OCI-LY7 (cell line): ENCODE data around the gene VAT1L. TPM values are rescaled to one million over a fixed set of nuclear protein-coding genes. Genes with fewer than 3 reads are reported as not detected.

Experiments used
- BruUV-seq: library from RNA; stranded (reverse); fragments of 400-500 nt; replicated peaks from 2 replicates; lab custom pipeline; 2021; lab: Mats Ljungman, UMichigan
- CTCF ChIA-PET: fragments of 300-600 bp; sonication (Branson Sonifier 250); formaldehyde crosslinking; loops from one replicate; lab custom pipeline; 2022; ENCODE audit warnings: antibody characterized with exemption; ENCODE audit not compliant: unreplicated experiment; lab: Charles Lee
- POLR2A ChIA-PET: fragments of 300-600 bp; sonication (Branson Sonifier 250); formaldehyde crosslinking; loops from one replicate; lab custom pipeline; 2022; ENCODE audit warnings: antibody characterized with exemption; lab: Charles Lee
- DNase-seq: peaks from one replicate; pipeline ENCODE4 v3.0.0-alpha.2; 2015; ENCODE audit warnings: low spot score
- H2AFZ ChIP-seq: fragments of 200-600 bp; sonication (generic), shearing (Covaris generic); 2 replicates; pipeline ENCODE4 v1.6.1; 2014; ENCODE audit warnings: mild to moderate bottlenecking, antibody characterized with exemption, low read length, moderate library complexity
- H3K27ac ChIP-seq: fragments of 200-600 bp; sonication (generic); 2 replicates; pipeline ENCODE4 v1.5.1; 2014; ENCODE audit warnings: mixed run types, low read depth, mild to moderate bottlenecking, moderate library complexity, low read length, inconsistent platforms; ENCODE audit not compliant: poor library complexity, severe bottlenecking
- H3K36me3 ChIP-seq: fragments of 200-600 bp; sonication (generic); 2 replicates; pipeline ENCODE4 v1.6.1; 2014; ENCODE audit warnings: mild to moderate bottlenecking, antibody characterized with exemption, low read length, moderate library complexity, mixed read lengths; ENCODE audit not compliant: insufficient read depth
- H3K4me1 ChIP-seq: fragments of 200-600 bp; sonication (generic); 2 replicates; pipeline ENCODE4 v1.5.1; 2014; ENCODE audit warnings: mild to moderate bottlenecking, low read length; ENCODE audit not compliant: insufficient read depth, poor library complexity, severe bottlenecking
- H3K4me2 ChIP-seq: fragments of 200-600 bp; sonication (generic); 2 replicates; pipeline ENCODE4 v1.6.1; 2014; ENCODE audit warnings: mild to moderate bottlenecking, low read length
- H3K4me3 ChIP-seq: fragments of 200-600 bp; sonication (generic); 2 replicates; pipeline ENCODE4 v1.5.1; 2014; ENCODE audit warnings: mild to moderate bottlenecking, low read depth, low read length; ENCODE audit not compliant: poor library complexity, severe bottlenecking
- H3K79me2 ChIP-seq: fragments of 200-600 bp; sonication (generic); 2 replicates; pipeline ENCODE4 v1.6.1; 2016; ENCODE audit warnings: low read depth, mild to moderate bottlenecking, low read length, moderate library complexity, mixed read lengths; ENCODE audit not compliant: insufficient read depth
- H3K9me2 ChIP-seq: fragments of 200-600 bp; sonication (generic); 2 replicates; pipeline ENCODE4 v1.6.1; 2016; ENCODE audit warnings: mild to moderate bottlenecking, low read length, mixed read lengths; ENCODE audit not compliant: insufficient read depth
- H3K9me3 ChIP-seq: fragments of 200-600 bp; sonication (generic); 2 replicates; pipeline ENCODE4 v1.6.1; 2014; ENCODE audit warnings: mild to moderate bottlenecking, mixed run types, low read length, mixed read lengths
- H4K20me1 ChIP-seq: fragments of 200-600 bp; sonication (generic); 2 replicates; pipeline ENCODE4 v1.6.1; 2014; ENCODE audit warnings: mild to moderate bottlenecking, antibody characterized with exemption, low read length, moderate library complexity, mixed read lengths; ENCODE audit not compliant: insufficient read depth
- CTCF ChIP-seq: fragments of 200-600 bp; sonication (generic); conservative IDR thresholded peaks from 2 replicates; pipeline ENCODE4 v1.5.1; 2014; ENCODE audit warnings: mild to moderate bottlenecking, antibody characterized with exemption, low read length, moderate library complexity, mixed read lengths
- EZH2phosphoT487 ChIP-seq: fragments of 200-600 bp; sonication (generic); IDR thresholded peaks from 2 replicates; pipeline ENCODE4 v1.6.1; 2018; ENCODE audit warnings: low read depth, borderline replicate concordance, mild to moderate bottlenecking, mixed run types, antibody characterized with exemption, low read length, moderate library complexity, mixed read lengths
- intact Hi-C: fragments of 100-400 bp; cut with micrococcal nuclease; formaldehyde crosslinking; loops from one replicate; pipeline ENCODE4 v1.10.0; 2022; ENCODE audit not compliant: unreplicated experiment
- total RNA-seq, 2 experiments: library from RNA; depleted of rRNA in 1 of 2; stranded (reverse); fragments of >200 nt in 1 of 2; shearing (Covaris generic) in 1 of 2; gene quantifications; 2 replicates each; pipeline ENCODE4 v1.2.3, GENCODE V29; 2014 to 2022

The VAT1L gene
- total RNA-seq, 2 experiments from 2014 or later, result not detected

- H3K27ac ChIP-seq, result no peak overlapping the region
- H3K36me3 ChIP-seq, result no peaks in the 10 kb centered on the region
- no peak overlapping the region for H3K4me3 ChIP-seq
- POLR2A ChIA-PET, result no interaction called here
- no peaks in the 10 kb centered on the region for H3K9me2 ChIP-seq
- no peaks in the 10 kb centered on the region for H4K20me1 ChIP-seq
- H2AFZ ChIP-seq, result no peak overlapping the region
- no peak overlapping the region for H3K4me2 ChIP-seq
- CTCF ChIA-PET, result interaction anchor here (0.6 kb wide), 1 partner anchor 133 kb away, joined by 3 read pairs; no protein-coding TSS in a partner anchor
- intact Hi-C loops, result no loop called here
- H3K79me2 ChIP-seq, result no peaks in the 10 kb centered on the region
- no peaks in the 10 kb centered on the region for H3K9me3 ChIP-seq
- BruUV-seq, result no TSS peak
- no peak for DNase-seq
- TF ChIP-seq EZH2phosphoT487, result no peak
- no peak for TF ChIP-seq CTCF
- no peaks in the 10 kb centered on the region for H3K4me1 ChIP-seq
Measured at GRCh38 chr16:77785373-77785764, 3.0 kb upstream of the VAT1L start.

- Histone ChIP-seq H3K4me3 (no peak overlapping the region), H2AFZ (no peak overlapping the region), H4K20me1 (no peaks in the 10 kb centered on the region), H3K79me2 (no peaks in the 10 kb centered on the region), H3K4me2 (no peak overlapping the region), H3K9me3 (no peaks in the 10 kb centered on the region), H3K36me3 (no peaks in the 10 kb centered on the region), H3K27ac (no peak overlapping the region), H3K4me1 (no peaks in the 10 kb centered on the region), H3K9me2 (no peaks in the 10 kb centered on the region)
- POLR2A ChIA-PET, result interaction anchor here (0.6 kb wide), 1 partner anchor 30 kb away, joined by 3 read pairs; no protein-coding TSS in a partner anchor
- no peak for DNase-seq
- CTCF ChIA-PET, result no interaction called here
- intact Hi-C loops, result no loop called here
- TF ChIP-seq EZH2phosphoT487 (no peak), CTCF (no peak)
- no TSS peak for BruUV-seq
Measured at GRCh38 chr16:77786186-77786847, 2.0 kb upstream of the VAT1L start.

GRCh38 chr16:77787452-77787851 lies 912 bp upstream of the VAT1L start:
- no peaks in the 10 kb centered on the region for H3K79me2 ChIP-seq
- BruUV-seq, result no TSS peak
- no peaks in the 10 kb centered on the region for H3K4me1 ChIP-seq
- intact Hi-C loops, result no loop called here
- H3K4me3 ChIP-seq, result no peak overlapping the region
- TF ChIP-seq CTCF, result no peak
- no peak for TF ChIP-seq EZH2phosphoT487
- CTCF ChIA-PET, result no interaction called here
- H3K9me3 ChIP-seq, result no peaks in the 10 kb centered on the region
- no peaks in the 10 kb centered on the region for H4K20me1 ChIP-seq
- H3K9me2 ChIP-seq, result no peaks in the 10 kb centered on the region
- POLR2A ChIA-PET, result no interaction called here
- H3K4me2 ChIP-seq, result no peak overlapping the region
- DNase-seq, result no peak
- H2AFZ ChIP-seq, result no peak overlapping the region
- H3K27ac ChIP-seq, result no peak overlapping the region
- no peaks in the 10 kb centered on the region for H3K36me3 ChIP-seq
